Upper lobe of left lung (tissue), 6 donors: ENCODE data around the gene ETV3L. TPM values are rescaled to one million over a fixed set of nuclear protein-coding genes. Genes with fewer than 3 reads are reported as not detected.

Experiments
- ATAC-seq, 2 donors: fragments of 200-7000 bp; cut with Tn5 transposase; one replicate each; pipeline ENCODE4 v1.9.1; 2022; ENCODE audit warnings: mild to moderate bottlenecking in 2 of 2, moderate library complexity in 2 of 2; ENCODE audit not compliant: low FRiP score in 2 of 2
- DNase-seq, 2 donors: peaks; one replicate each; pipeline ENCODE4 v3.0.0-alpha.2; 2019 to 2020
- H3K27ac ChIP-seq, 4 donors: fragments of 200-600 bp; sonication (generic); one replicate each; pipeline ENCODE4 v1.5.1; 2016 to 2019
- H3K27me3 ChIP-seq, 4 donors: fragments of 200-600 bp; sonication (generic); one replicate each; pipeline ENCODE4 v1.5.1; 2017 to 2019
- H3K36me3 ChIP-seq, 4 donors: fragments of 200-600 bp; sonication (generic); one replicate each; pipeline ENCODE4 v1.5.1; 2016 to 2019
- H3K4me1 ChIP-seq, 4 donors: fragments of 200-600 bp; sonication (generic); one replicate each; pipeline ENCODE4 v1.5.1; 2018 to 2019
- H3K4me3 ChIP-seq, 4 donors: fragments of 200-600 bp; sonication (generic); one replicate each; pipeline ENCODE4 v1.5.1; 2017 to 2019; ENCODE audit warnings: mild to moderate bottlenecking in 2 of 4, moderate library complexity in 1 of 4
- H3K9me3 ChIP-seq, 4 donors: fragments of 200-600 bp; sonication (generic); one replicate each; pipeline ENCODE4 v1.5.1; 2018 to 2019
- CTCF ChIP-seq, 6 experiments: fragments of 450-650 bp in 4 of 6; fragments of 200-600 bp in 2 of 6; sonication (generic) in 2 of 6; IDR thresholded peaks; one replicate each; pipeline ENCODE4 v1.5.1; 2016 to 2019; ENCODE audit warnings: antibody characterized with exemption in 6 of 6
- EP300 ChIP-seq, 4 donors: sonication (generic); formaldehyde crosslinking; IDR thresholded peaks; one replicate each; pipeline ENCODE4 v1.5.1; 2017; ENCODE audit warnings: antibody characterized with exemption in 4 of 4, control low read depth in 2 of 4
- POLR2A ChIP-seq, 4 donors: fragments of 450-650 bp; IDR thresholded peaks; one replicate each; pipeline ENCODE4 v1.5.1; 2016 to 2017; ENCODE audit warnings: antibody characterized with exemption in 4 of 4, mild to moderate bottlenecking in 2 of 4
- POLR2AphosphoS5 ChIP-seq, 2 donors: sonication (generic); formaldehyde crosslinking; IDR thresholded peaks; one replicate each; pipeline ENCODE4 v1.5.1; 2017; ENCODE audit warnings: antibody characterized with exemption in 2 of 2
- WGBS, 2 donors: methylation state at CpG; one replicate each; pipeline ENCODE4 v1.1.5; 2017 to 2018; 5-methylcytosine and 5-hydroxymethylcytosine counted together
- total RNA-seq, 6 donors: library from RNA; depleted of rRNA in 4 of 6; stranded (reverse); fragments of >200 nt in 4 of 6; gene quantifications; one replicate each; pipeline versions ENCODE4 v1.1.0 to v1.2.1, GENCODE V29; 2016 to 2021
- donor health status: DM: no; HTN: no; CAD: no; lungs with moderate emphysema.
- donor health status: DM: no; HTN: yes; CAD: no; lungs with severe emphysema.

ETV3L gene
- total RNA-seq, 6 donors from 2014 or later, result not detected

GRCh38 chr1:157132616-157133167 is 33.1 kb upstream of the ETV3L start:
- H3K9me3 ChIP-seq, result no peaks in the 10 kb centered on the region
- peaks cover 28 to 42% (median 32%) of the 10 kb centered on the region in 4 donors for H3K4me1 ChIP-seq
- DNase-seq, result no peak
- TF ChIP-seq POLR2A (IDR thresholded peaks at IDR 0.05) (no peak), CTCF (IDR thresholded peaks at IDR 0.05) (no peak)
- no peak overlapping the region for H3K4me3 ChIP-seq
- no peaks in the 10 kb centered on the region for H3K27me3 ChIP-seq
- 53 to 79% methylated on average over 2 of the region's 2 CpGs for WGBS, 2 donors
- ATAC-seq, result no peak
- H3K36me3 ChIP-seq, result peaks cover 19 to 83% (median 60%) of the 10 kb centered on the region in 4 donors
- H3K27ac ChIP-seq, result no peak overlapping the region

- Histone ChIP-seq H3K27me3 (no peaks in the 10 kb centered on the region), H3K4me3 (no peak overlapping the region), H3K4me1 (peaks cover 27 to 40% (median 30%) of the 10 kb centered on the region in 4 donors), H3K36me3 (peaks cover 19 to 89% (median 63%) of the 10 kb centered on the region in 4 donors), H3K27ac (no peak overlapping the region), H3K9me3 (no peaks in the 10 kb centered on the region)
- no peak for TF ChIP-seq EP300 (IDR thresholded peaks at IDR 0.05)
- TF ChIP-seq POLR2A (IDR thresholded peaks at IDR 0.05), result no peak
- DNase-seq, result no peak
- 87 to 93% methylated on average over 3 to 5 of the region's 5 CpGs for WGBS, 2 donors
- no peak for ATAC-seq
These were observed 32.5 kb upstream of the ETV3L start for GRCh38 chr1:157132111-157132510.

- 80 to 86% methylated on average over 4 of the region's 4 CpGs for WGBS, 2 donors
- H3K4me1 ChIP-seq, result peaks cover 18 to 32% (median 22%) of the 10 kb centered on the region in 4 donors
- H3K27me3 ChIP-seq, result no peaks in the 10 kb centered on the region
- no peaks in the 10 kb centered on the region for H3K9me3 ChIP-seq
- no peak overlapping the region for H3K4me3 ChIP-seq
- no peak for TF ChIP-seq POLR2AphosphoS5 (IDR thresholded peaks at IDR 0.05)
- TF ChIP-seq EP300 (IDR thresholded peaks at IDR 0.05), result no peak
- TF ChIP-seq CTCF (IDR thresholded peaks at IDR 0.05), result no peak
- TF ChIP-seq POLR2A (IDR thresholded peaks at IDR 0.05), result no peak
- ATAC-seq (no peak), DNase-seq (no peak)
- H3K27ac ChIP-seq, result no peak overlapping the region
- H3K36me3 ChIP-seq, result peaks cover 19 to 97% (median 67%) of the 10 kb centered on the region in 4 donors
These were observed 31.7 kb upstream of the ETV3L start for GRCh38 chr1:157131281-157131680.

- peaks cover 0 to 6% (median 0%) of the 10 kb centered on the region in 4 donors for H3K4me1 ChIP-seq
- H3K27ac ChIP-seq, result no peak overlapping the region
- TF ChIP-seq POLR2A (IDR thresholded peaks at IDR 0.05), result no peak
- TF ChIP-seq EP300 (IDR thresholded peaks at IDR 0.05), result no peak
- TF ChIP-seq POLR2AphosphoS5 (IDR thresholded peaks at IDR 0.05), result no peak
- TF ChIP-seq CTCF (IDR thresholded peaks at IDR 0.05), result no peak
- H3K36me3 ChIP-seq, result peaks cover 9 to 81% (median 46%) of the 10 kb centered on the region in 4 donors
- no peaks in the 10 kb centered on the region for H3K9me3 ChIP-seq
- no peak overlapping the region for H3K4me3 ChIP-seq
- WGBS, 2 donors, result 82 to 83% methylated on average over 7 of the region's 7 CpGs
- no peaks in the 10 kb centered on the region for H3K27me3 ChIP-seq
- DNase-seq (no peak), ATAC-seq (no peak)
These were observed 25.2 kb upstream of the ETV3L start for GRCh38 chr1:157124855-157125254.

GRCh38 chr1:157119448-157119847 is 19.8 kb upstream of the ETV3L start:
- H3K27me3 ChIP-seq, result no peaks in the 10 kb centered on the region
- no peaks in the 10 kb centered on the region for H3K9me3 ChIP-seq
- ATAC-seq (no peak), DNase-seq (no peak)
- H3K27ac ChIP-seq, result no peak overlapping the region
- no peaks in the 10 kb centered on the region for H3K4me1 ChIP-seq
- 93 to 94% methylated on average over 2 of the region's 2 CpGs for WGBS, 2 donors
- no peak overlapping the region for H3K4me3 ChIP-seq
- H3K36me3 ChIP-seq, result peaks cover 0 to 27% (median 9%) of the 10 kb centered on the region in 4 donors
- no peak for TF ChIP-seq POLR2AphosphoS5 (IDR thresholded peaks at IDR 0.05)

GRCh38 chr1:157119008-157119407 is 19.4 kb upstream of the ETV3L start:
- DNase-seq, result no peak
- TF ChIP-seq POLR2A (IDR thresholded peaks at IDR 0.05) (no peak), POLR2AphosphoS5 (IDR thresholded peaks at IDR 0.05) (no peak), EP300 (IDR thresholded peaks at IDR 0.05) (no peak), CTCF (IDR thresholded peaks at IDR 0.05) (no peak)
- ATAC-seq, result no peak
- no peak overlapping the region for H3K27ac ChIP-seq
- H3K27me3 ChIP-seq, result no peaks in the 10 kb centered on the region
- peaks cover 0 to 23% (median 8%) of the 10 kb centered on the region in 4 donors for H3K36me3 ChIP-seq
- no peaks in the 10 kb centered on the region for H3K9me3 ChIP-seq
- H3K4me3 ChIP-seq, result no peak overlapping the region
- 91 to 95% methylated on average over 9 of the region's 9 CpGs for WGBS, 2 donors
- no peaks in the 10 kb centered on the region for H3K4me1 ChIP-seq
